ENCODE results near the gene IRS2.

The IRS2 gene

GRCh38 chr13:109818886-109819285 lies 32.5 kb upstream of the IRS2 start:
- Histone ChIP-seq H3K9me3 (ENCODE audit: low read depth, low read length) (no peaks in the 10 kb centered on the region), H3K9ac (ENCODE audit: insufficient read length) (no peak overlapping the region), H3K4me3 (peak overlapping the region; percentile 49; the same call in 1 of the 2 replicates), H3K27ac (peak overlapping the region; percentile 69), H3K36me3 (ENCODE audit: insufficient read depth, low read length) (no peaks in the 10 kb centered on the region)
- DNase-seq (ENCODE audit: low read depth, low spot score) = no peak
- TF ChIP-seq EZH2 (IDR thresholded peaks at IDR 0.05) (no peak), FOXP2 (optimal IDR thresholded peaks at IDR 0.05; ENCODE audit: control extremely low read depth, extremely low read length, insufficient read depth) (no peak), POLR2AphosphoS5 (IDR thresholded peaks at IDR 0.05; ENCODE audit: borderline replicate concordance, low read depth, low read length) (no peak)

DNA sequence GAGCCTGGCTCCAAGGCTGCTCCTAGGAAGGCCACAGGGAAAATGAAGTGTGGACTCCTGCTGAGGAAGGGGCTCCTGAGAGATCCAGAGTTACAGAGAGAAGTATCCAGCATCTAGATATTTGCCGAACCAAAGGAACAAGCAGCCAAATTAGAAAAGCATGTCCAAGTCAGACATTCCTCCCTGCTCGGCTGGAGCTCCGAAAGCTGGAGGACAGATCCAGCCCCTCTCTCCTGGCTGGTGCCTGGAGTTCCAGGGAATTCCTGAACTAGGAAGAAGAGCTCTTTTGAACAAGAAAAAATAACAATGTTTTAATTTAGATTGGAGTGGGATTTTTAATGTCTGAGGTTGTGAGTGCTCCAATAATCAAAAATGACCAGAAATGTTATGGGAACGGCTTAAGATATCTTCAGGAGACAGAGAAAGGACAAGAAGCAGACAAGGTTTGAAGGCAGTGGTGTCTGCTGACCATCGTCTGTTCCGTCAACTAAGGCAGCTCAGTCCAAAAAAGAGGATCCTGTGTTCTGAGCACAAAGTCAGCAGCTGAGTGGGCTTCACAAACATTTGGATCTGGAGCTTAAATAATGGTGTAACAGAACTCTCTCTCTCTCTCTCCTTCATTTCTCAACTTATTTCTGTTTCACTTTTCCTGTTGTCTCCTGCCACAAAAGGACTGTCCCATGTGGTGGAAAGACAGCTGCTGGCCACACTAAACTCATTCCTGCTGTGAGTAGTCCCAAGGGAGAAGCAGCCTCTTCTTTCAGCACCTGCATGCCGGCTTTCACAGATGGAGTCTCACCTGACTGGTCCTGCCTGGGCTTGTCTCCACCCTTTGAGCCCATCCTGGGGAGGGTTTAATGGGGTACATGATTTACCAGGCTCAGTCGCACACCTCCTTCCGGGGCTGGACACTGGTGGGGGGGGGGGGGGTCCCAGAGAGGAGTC lies 31.5 kb upstream of the IRS2 start:
- no peak for TF ChIP-seq FOXP2 (optimal IDR thresholded peaks at IDR 0.05; ENCODE audit: control extremely low read depth, extremely low read length, insufficient read depth)
- TF ChIP-seq POLR2AphosphoS5 (IDR thresholded peaks at IDR 0.05; ENCODE audit: borderline replicate concordance, low read depth, low read length) = no peak
- no peak for TF ChIP-seq EZH2 (IDR thresholded peaks at IDR 0.05)
- no peak overlapping the region for H3K9ac ChIP-seq (ENCODE audit: insufficient read length)
- no peaks in the 10 kb centered on the region for H3K36me3 ChIP-seq (ENCODE audit: insufficient read depth, low read length)
- no peak overlapping the region for H3K27ac ChIP-seq
- no peak overlapping the region for H3K4me3 ChIP-seq
- no peak for DNase-seq (ENCODE audit: low read depth, low spot score)
- no peaks in the 10 kb centered on the region for H3K9me3 ChIP-seq (ENCODE audit: low read depth, low read length)

- Histone ChIP-seq H3K4me3 (no peak overlapping the region), H3K9ac (ENCODE audit: insufficient read length) (no peak overlapping the region), H3K36me3 (ENCODE audit: insufficient read depth, low read length) (no peaks in the 10 kb centered on the region), H3K9me3 (ENCODE audit: low read depth, low read length) (no peaks in the 10 kb centered on the region), H3K27ac (no peak overlapping the region)
- TF ChIP-seq POLR2AphosphoS5 (IDR thresholded peaks at IDR 0.05; ENCODE audit: borderline replicate concordance, low read depth, low read length) (no peak), FOXP2 (optimal IDR thresholded peaks at IDR 0.05; ENCODE audit: control extremely low read depth, extremely low read length, insufficient read depth) (no peak), EZH2 (IDR thresholded peaks at IDR 0.05) (no peak)
- no peak for DNase-seq (ENCODE audit: low read depth, low spot score)
Measured at GRCh38 chr13:109816808-109817203, 30.4 kb upstream of the IRS2 start.

- no peak for TF ChIP-seq POLR2AphosphoS5 (IDR thresholded peaks at IDR 0.05; ENCODE audit: borderline replicate concordance, low read depth, low read length)
- no peak for TF ChIP-seq FOXP2 (optimal IDR thresholded peaks at IDR 0.05; ENCODE audit: control extremely low read depth, extremely low read length, insufficient read depth)
- TF ChIP-seq EZH2 (IDR thresholded peaks at IDR 0.05) = no peak
- no peak for DNase-seq (ENCODE audit: low read depth, low spot score)
- Histone ChIP-seq H3K27ac (no peak overlapping the region), H3K36me3 (ENCODE audit: insufficient read depth, low read length) (no peaks in the 10 kb centered on the region), H3K9me3 (ENCODE audit: low read depth, low read length) (no peaks in the 10 kb centered on the region), H3K4me3 (no peak overlapping the region), H3K9ac (ENCODE audit: insufficient read length) (no peak overlapping the region)
Measured at GRCh38 chr13:109816112-109816807, 29.9 kb upstream of the IRS2 start.

DNA sequence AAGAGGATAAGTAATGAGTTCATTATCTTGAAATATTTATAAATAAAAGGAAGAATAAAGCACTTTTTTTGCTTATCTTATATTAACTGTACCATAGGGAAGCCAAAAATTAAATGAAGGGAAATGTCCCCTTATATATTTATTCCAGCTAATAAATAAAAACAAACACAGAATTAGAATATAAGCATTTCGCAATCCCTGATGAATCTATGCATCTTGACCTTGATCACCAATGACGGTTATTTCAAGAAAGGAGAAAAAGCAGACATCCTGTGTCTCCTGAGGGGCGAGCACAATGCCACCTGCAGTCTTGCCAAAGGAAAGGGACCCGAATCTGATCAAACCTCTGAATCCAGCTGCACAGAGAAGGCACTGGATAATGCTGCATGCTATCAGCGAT lies 29.3 kb upstream of the IRS2 start:
- Histone ChIP-seq H3K27ac (no peak overlapping the region), H3K4me3 (no peak overlapping the region), H3K9ac (ENCODE audit: insufficient read length) (no peak overlapping the region), H3K9me3 (ENCODE audit: low read depth, low read length) (no peaks in the 10 kb centered on the region), H3K36me3 (ENCODE audit: insufficient read depth, low read length) (no peaks in the 10 kb centered on the region)
- no peak for TF ChIP-seq POLR2AphosphoS5 (IDR thresholded peaks at IDR 0.05; ENCODE audit: borderline replicate concordance, low read depth, low read length)
- TF ChIP-seq FOXP2 (optimal IDR thresholded peaks at IDR 0.05; ENCODE audit: control extremely low read depth, extremely low read length, insufficient read depth) = no peak
- no peak for TF ChIP-seq EZH2 (IDR thresholded peaks at IDR 0.05)
- DNase-seq (ENCODE audit: low read depth, low spot score) = no peak

DNA sequence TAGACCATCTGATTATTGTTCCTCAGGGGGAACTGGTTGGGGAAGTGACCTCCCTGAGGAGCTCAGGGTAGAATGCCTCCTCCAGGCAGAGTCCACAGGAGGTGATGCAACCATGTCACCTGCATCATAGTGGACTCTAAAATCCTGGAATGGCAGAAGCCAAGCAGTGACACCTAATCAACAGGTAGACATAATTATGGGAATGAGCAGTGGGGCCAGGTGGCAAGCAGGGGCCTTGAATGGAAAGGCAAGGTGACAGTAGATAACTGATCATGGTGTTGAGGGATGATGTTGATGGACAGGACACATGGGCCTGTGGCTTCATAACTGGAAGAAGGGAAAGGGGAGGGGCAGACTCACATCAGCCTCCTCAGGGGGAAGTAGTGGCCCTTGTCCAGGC lies 27.3 kb upstream of the IRS2 start:
- Histone ChIP-seq H3K36me3 (ENCODE audit: insufficient read depth, low read length) (no peaks in the 10 kb centered on the region), H3K4me3 (no peak overlapping the region), H3K27ac (no peak overlapping the region), H3K9ac (ENCODE audit: insufficient read length) (no peak overlapping the region), H3K9me3 (ENCODE audit: low read depth, low read length) (no peaks in the 10 kb centered on the region)
- no peak for DNase-seq (ENCODE audit: low read depth, low spot score)
- no peak for TF ChIP-seq POLR2AphosphoS5 (IDR thresholded peaks at IDR 0.05; ENCODE audit: borderline replicate concordance, low read depth, low read length)
- no peak for TF ChIP-seq EZH2 (IDR thresholded peaks at IDR 0.05)
- no peak for TF ChIP-seq FOXP2 (optimal IDR thresholded peaks at IDR 0.05; ENCODE audit: control extremely low read depth, extremely low read length, insufficient read depth)

- Histone ChIP-seq H3K4me3 (no peak overlapping the region), H3K9ac (ENCODE audit: insufficient read length) (no peak overlapping the region), H3K36me3 (ENCODE audit: insufficient read depth, low read length) (no peaks in the 10 kb centered on the region), H3K9me3 (ENCODE audit: low read depth, low read length) (no peaks in the 10 kb centered on the region), H3K27ac (no peak overlapping the region)
- TF ChIP-seq FOXP2 (optimal IDR thresholded peaks at IDR 0.05; ENCODE audit: control extremely low read depth, extremely low read length, insufficient read depth) (no peak), POLR2AphosphoS5 (IDR thresholded peaks at IDR 0.05; ENCODE audit: borderline replicate concordance, low read depth, low read length) (no peak), EZH2 (IDR thresholded peaks at IDR 0.05) (no peak)
- DNase-seq (ENCODE audit: low read depth, low spot score) = no peak
Measured at GRCh38 chr13:109812382-109812781, 26.0 kb upstream of the IRS2 start.

DNA sequence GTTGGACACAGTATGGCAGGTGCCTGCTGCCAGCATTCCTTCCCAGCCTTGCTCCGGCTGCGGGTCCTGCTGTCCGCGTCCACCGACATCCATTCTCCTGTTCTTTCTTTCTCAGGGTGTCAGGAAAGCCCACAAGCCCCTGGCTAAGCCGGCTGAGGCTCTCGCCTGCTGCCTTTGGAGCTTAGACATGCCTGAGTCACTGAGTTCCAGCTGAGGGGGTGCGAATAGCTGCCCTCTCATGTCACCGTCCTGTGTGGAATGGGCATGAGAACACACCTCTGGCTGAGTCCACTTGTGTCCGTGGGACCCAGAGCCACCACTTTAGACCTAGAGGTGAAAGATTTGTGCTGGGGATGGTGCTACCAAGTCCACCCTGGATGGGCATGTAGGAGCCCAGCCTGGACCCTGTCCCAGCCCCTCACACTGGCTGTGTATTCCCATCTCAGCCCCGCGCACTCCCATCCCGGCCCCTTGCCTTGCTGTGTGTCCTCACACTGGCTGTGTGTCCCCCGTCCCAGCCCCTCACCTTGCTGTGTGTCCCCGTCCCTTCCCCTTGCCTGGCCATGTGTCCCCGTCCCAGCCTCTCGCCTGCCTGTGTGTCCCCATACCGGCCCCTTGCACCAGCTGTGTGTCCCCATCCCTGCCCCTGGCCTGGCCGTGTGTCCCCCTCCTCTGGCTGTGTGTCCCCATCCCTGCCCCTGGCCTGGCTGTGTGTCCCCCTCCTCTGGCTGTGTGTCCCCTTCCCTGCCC lies 24.6 kb upstream of the IRS2 start:
- no peaks in the 10 kb centered on the region for H3K9me3 ChIP-seq (ENCODE audit: low read depth, low read length)
- H3K27ac ChIP-seq = no peak overlapping the region
- no peak overlapping the region for H3K4me3 ChIP-seq
- DNase-seq (ENCODE audit: low read depth, low spot score) = no peak
- H3K9ac ChIP-seq (ENCODE audit: insufficient read length) = no peak overlapping the region
- TF ChIP-seq EZH2 (IDR thresholded peaks at IDR 0.05) = no peak
- TF ChIP-seq FOXP2 (optimal IDR thresholded peaks at IDR 0.05; ENCODE audit: control extremely low read depth, extremely low read length, insufficient read depth) = no peak
- TF ChIP-seq POLR2AphosphoS5 (IDR thresholded peaks at IDR 0.05; ENCODE audit: borderline replicate concordance, low read depth, low read length) = no peak
- no peaks in the 10 kb centered on the region for H3K36me3 ChIP-seq (ENCODE audit: insufficient read depth, low read length)
